HCT116 (cell line): ENCODE data around the gene LUC7L. TPM values are rescaled to one million over a fixed set of nuclear protein-coding genes. Genes with fewer than 3 reads are reported as not detected.

Experiments
- ATAC-seq: fragments of 200-7000 bp; cut with Tn5 transposase; 2 replicates; pipeline ENCODE4 v1.9.1; 2020; ENCODE audit warnings: mild to moderate bottlenecking, moderate library complexity
- BruUV-seq: library from RNA; stranded (reverse); fragments of 400-500 nt; replicated peaks from 2 replicates; lab custom pipeline; 2021; lab: Mats Ljungman, UMichigan
- CTCF ChIA-PET: fragments of 300-600 bp; sonication (Branson Sonifier 250); formaldehyde crosslinking; loops from one replicate; lab custom pipeline; 2021; ENCODE audit warnings: antibody characterized with exemption; lab: Charles Lee
- POLR2A ChIA-PET: fragments of 300-600, 350-600 bp; sonication (Branson Sonifier 250); formaldehyde crosslinking; loops from one replicate; lab custom pipeline; 2021; ENCODE audit warnings: antibody characterized with exemption; lab: Charles Lee
- RAD21 ChIA-PET, 2 experiments: fragments of 300-600 bp; sonication (Branson Sonifier 250); formaldehyde crosslinking; loops; one replicate each; lab custom pipeline; 2023; ENCODE audit warnings: low total read pairs in 2 of 2; ENCODE audit not compliant: uncharacterized antibody in 2 of 2, unreplicated experiment in 2 of 2, low non-redundant PET in 1 of 2; lab: Charles Lee
- DNase-seq: peaks from one replicate; pipeline ENCODE4 v3.0.0-alpha.2; 2010; ENCODE audit warnings: low read depth, low spot score
- H2AFZ ChIP-seq: fragments of 200-600 bp; shearing (Covaris generic), sonication (generic); 2 replicates; pipeline ENCODE4 v1.6.1; 2017; ENCODE audit warnings: low read depth, mixed run types, mixed read lengths, antibody characterized with exemption, low read length; ENCODE audit not compliant: poor library complexity, severe bottlenecking
- H3K27ac ChIP-seq: 2 replicates; pipeline ENCODE4 v1.5.1; 2012; ENCODE audit warnings: low read depth, low read length
- H3K27me3 ChIP-seq: fragments of 200-600 bp; sonication (generic); 2 replicates; pipeline ENCODE4 v1.6.1; 2016; ENCODE audit warnings: mixed run types, low read length, mixed read lengths; ENCODE audit not compliant: insufficient read depth
- H3K36me3 ChIP-seq, 2 experiments: fragments of 200-500 bp in 1 of 2; fragments of 200-600 bp in 1 of 2; sonication (Bioruptor generic) in 1 of 2; sonication (generic) in 1 of 2; 2 replicates each; pipeline versions ENCODE4 v1.5.1 to v1.6.1; 2014 to 2016; ENCODE audit warnings: low read length in 2 of 2, inconsistent platforms in 1 of 2, mixed read lengths in 1 of 2, mixed run types in 1 of 2; ENCODE audit not compliant: insufficient read depth in 2 of 2, control insufficient read depth in 1 of 2
- H3K4me1 ChIP-seq, 2 experiments: fragments of 200-600 bp in 1 of 2; sonication (generic) in 1 of 2; 2 replicates each; pipeline versions ENCODE4 v1.5.1 to v1.6.1; 2012 to 2017; ENCODE audit warnings: low read length in 2 of 2, inconsistent platforms in 1 of 2, mild to moderate bottlenecking in 1 of 2, mixed read lengths in 1 of 2, mixed run types in 1 of 2, moderate library complexity in 1 of 2; ENCODE audit not compliant: insufficient read depth in 2 of 2, control insufficient read depth in 1 of 2
- H3K4me2 ChIP-seq: fragments of 200-600 bp; sonication (generic); 2 replicates; pipeline ENCODE4 v1.6.1; 2017; ENCODE audit warnings: mixed run types, low read length, mixed read lengths
- H3K4me3 ChIP-seq, 2 experiments: fragments of 200-600 bp in 1 of 2; sonication (generic) in 1 of 2; replicated peaks in 1 of 2; 2 replicates each; pipeline ENCODE4 v1.5.1; 2011 to 2016; ENCODE audit warnings: low read length in 2 of 2, control low read depth in 1 of 2, low read depth in 1 of 2, mild to moderate bottlenecking in 1 of 2, mixed read lengths in 1 of 2, mixed run types in 1 of 2
- H3K79me2 ChIP-seq: fragments of 200-600 bp; sonication (generic); 2 replicates; pipeline ENCODE4 v1.6.1; 2017; ENCODE audit warnings: mild to moderate bottlenecking, mixed run types, low read length, moderate library complexity, mixed read lengths; ENCODE audit not compliant: insufficient read depth
- H3K9ac ChIP-seq: fragments of 200-600 bp; sonication (generic); 2 replicates; pipeline ENCODE4 v1.6.1; 2016; ENCODE audit warnings: low read length, mixed read lengths
- H3K9me2 ChIP-seq: fragments of 200-600 bp; sonication (generic), shearing (Covaris generic); 2 replicates; pipeline ENCODE4 v1.6.1; 2017; ENCODE audit warnings: mixed run types, mild to moderate bottlenecking, moderate library complexity; ENCODE audit not compliant: insufficient read depth
- H3K9me3 ChIP-seq, 2 experiments: fragments of 200-500 bp in 1 of 2; fragments of 200-600 bp in 1 of 2; sonication (Bioruptor generic) in 1 of 2; sonication (generic) in 1 of 2; 2 replicates each; pipeline ENCODE4 v1.6.1; 2014 to 2017; ENCODE audit warnings: low read length in 2 of 2, mixed read lengths in 2 of 2, inconsistent platforms in 1 of 2, low read depth in 1 of 2, mild to moderate bottlenecking in 1 of 2, mixed run types in 1 of 2, moderate library complexity in 1 of 2; ENCODE audit not compliant: control insufficient read depth in 1 of 2, insufficient read depth in 1 of 2
- H4K20me1 ChIP-seq: fragments of 200-600 bp; sonication (generic), shearing (Covaris generic); 2 replicates; pipeline ENCODE4 v1.6.1; 2017; ENCODE audit warnings: mixed run types, mild to moderate bottlenecking, moderate library complexity; ENCODE audit not compliant: insufficient read depth
- ATF3 ChIP-seq: IDR thresholded peaks from 2 replicates; pipeline ENCODE4 v1.6.1; 2012
- CTCF ChIP-seq, 3 experiments: fragments of 200-600 bp in 1 of 3; sonication (generic) in 1 of 3; IDR thresholded peaks in 2 of 3; conservative IDR thresholded peaks in 1 of 3; 2 replicates each; pipeline ENCODE4 v1.5.1; 2012 to 2017; ENCODE audit warnings: low read depth in 2 of 3, low read length in 2 of 3, antibody characterized with exemption in 1 of 3, borderline replicate concordance in 1 of 3, control low read depth in 1 of 3, mild to moderate bottlenecking in 1 of 3, mixed read lengths in 1 of 3, mixed run types in 1 of 3, moderate library complexity in 1 of 3; ENCODE audit not compliant: insufficient read depth in 1 of 3
- EZH2 ChIP-seq: fragments of 200-600 bp; sonication (generic); IDR thresholded peaks from 2 replicates; pipeline ENCODE4 v1.6.1; 2017; ENCODE audit warnings: antibody characterized with exemption, mixed run types
- EZH2phosphoT487 ChIP-seq: fragments of 200-600 bp; IDR thresholded peaks from 2 replicates; pipeline ENCODE4 v1.6.1; 2018; ENCODE audit warnings: antibody characterized with exemption, borderline replicate concordance
- FOSL1 ChIP-seq: IDR thresholded peaks from 2 replicates; pipeline ENCODE4 v1.6.1; 2012; ENCODE audit warnings: low read depth
- JUND ChIP-seq: IDR thresholded peaks from 2 replicates; pipeline ENCODE4 v1.6.1; 2012
- RAD21 ChIP-seq: IDR thresholded peaks from 2 replicates; pipeline ENCODE4 v1.6.1; 2012; ENCODE audit warnings: low read depth, mild to moderate bottlenecking
- SIN3A ChIP-seq: IDR thresholded peaks from 2 replicates; pipeline ENCODE4 v1.6.1; 2012; ENCODE audit warnings: low read depth
- SP1 ChIP-seq: IDR thresholded peaks from 2 replicates; pipeline ENCODE4 v1.6.1; 2012; ENCODE audit warnings: low read depth
- SRF ChIP-seq: IDR thresholded peaks from 2 replicates; pipeline ENCODE4 v1.6.1; 2012; ENCODE audit warnings: low read depth
- TCF7L2 ChIP-seq: IDR thresholded peaks from 2 replicates; pipeline ENCODE4 v1.7.0; 2011; ENCODE audit warnings: borderline replicate concordance, inconsistent platforms; ENCODE audit not compliant: insufficient read depth, insufficient read length; ENCODE audit errors: extremely low read depth
- YY1 ChIP-seq: IDR thresholded peaks from 2 replicates; pipeline ENCODE4 v1.6.1; 2011; ENCODE audit warnings: low read length, low read depth, moderate library complexity, mild to moderate bottlenecking; ENCODE audit not compliant: insufficient replicate concordance; ENCODE audit errors: extremely low read depth
- ZFX ChIP-seq: fragments of 450-650 bp; IDR thresholded peaks from 2 replicates; pipeline ENCODE4 v1.6.1; 2017
- ZNF274 ChIP-seq: fragments of 200-500 bp; sonication (Bioruptor generic); IDR thresholded peaks from 2 replicates; pipeline ENCODE4 v1.6.1; 2014; ENCODE audit warnings: mild to moderate bottlenecking, low read depth, low read length, inconsistent platforms
- intact Hi-C: fragments of 100-400 bp; cut with micrococcal nuclease; formaldehyde crosslinking; loops from 2 replicates; pipeline ENCODE4 v1.10.0; 2022
- total RNA-seq: library from RNA; stranded (reverse); gene quantifications from one replicate; pipeline ENCODE4 v1.2.1, GENCODE V29; 2021; ENCODE audit not compliant: unreplicated experiment

The LUC7L gene
- total RNA-seq, 1 experiment from 2014 or later = 50.5 TPM

GRCh38 chr16:264440-264951 lies 35.2 kb upstream of the LUC7L start:
- Histone ChIP-seq H3K27me3 (no peaks in the 10 kb centered on the region), H2AFZ (no peak overlapping the region), H3K79me2 (no peaks in the 10 kb centered on the region), H3K27ac (no peak overlapping the region), H3K9me2 (no peaks in the 10 kb centered on the region), H3K4me1 (no peaks in the 10 kb centered on the region), H4K20me1 (no peaks in the 10 kb centered on the region), H3K4me3 (no peak overlapping the region), H3K9ac (no peak overlapping the region), H3K36me3 (no peaks in the 10 kb centered on the region), H3K4me2 (no peak overlapping the region), H3K9me3 (no peaks in the 10 kb centered on the region)
- TF ChIP-seq TCF7L2 = no peak
- no peak for TF ChIP-seq JUND
- no peak for TF ChIP-seq EZH2phosphoT487
- no peak for TF ChIP-seq SRF
- no peak for TF ChIP-seq ZFX
- no peak for TF ChIP-seq ZNF274
- TF ChIP-seq YY1 = no peak
- no peak for TF ChIP-seq RAD21
- no peak for TF ChIP-seq CTCF (IDR thresholded peaks at IDR 0.05 in 2 of 3, conservative IDR thresholded peaks at IDR 0.05 in 1 of 3; ENCODE audit: borderline replicate concordance in 1 of 3, insufficient read depth in 1 of 3, low read depth in 2 of 3, low read length in 2 of 3)
- no peak for TF ChIP-seq ATF3
- TF ChIP-seq FOSL1 = no peak
- TF ChIP-seq SIN3A = no peak
- TF ChIP-seq EZH2 = no peak
- TF ChIP-seq SP1 = no peak
- CTCF ChIA-PET = no interaction called here
- DNase-seq (no peak), ATAC-seq (no peak)
- RAD21 ChIA-PET = no interaction called here
- POLR2A ChIA-PET = no interaction called here
- intact Hi-C loops = no loop called here
- BruUV-seq = no TSS peak
